Measurements from ENCODE around the gene TBC1D22A.

The TBC1D22A gene

DNA sequence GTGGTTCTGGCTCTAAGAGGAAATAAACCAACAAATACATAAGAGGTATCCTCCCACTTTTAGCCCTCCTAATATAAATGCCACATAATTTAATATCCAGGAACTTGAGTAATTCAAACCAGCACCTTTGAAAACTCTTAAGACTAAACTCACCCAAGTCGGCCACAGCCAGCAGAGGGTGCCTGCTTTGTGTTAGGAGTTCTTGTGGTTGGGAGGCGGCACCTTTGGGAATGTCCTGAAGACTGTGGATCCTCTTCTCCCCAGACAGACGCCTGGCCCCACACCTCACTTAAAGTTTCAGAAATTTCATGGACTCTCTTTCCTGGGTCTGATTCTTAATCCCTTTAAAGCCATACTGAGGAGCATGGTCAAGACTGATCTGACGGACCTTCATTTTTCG lies 169.0 kb downstream of the TBC1D22A start:
- DNase-seq (ENCODE audit: low read depth, low spot score) = no peak

DNA sequence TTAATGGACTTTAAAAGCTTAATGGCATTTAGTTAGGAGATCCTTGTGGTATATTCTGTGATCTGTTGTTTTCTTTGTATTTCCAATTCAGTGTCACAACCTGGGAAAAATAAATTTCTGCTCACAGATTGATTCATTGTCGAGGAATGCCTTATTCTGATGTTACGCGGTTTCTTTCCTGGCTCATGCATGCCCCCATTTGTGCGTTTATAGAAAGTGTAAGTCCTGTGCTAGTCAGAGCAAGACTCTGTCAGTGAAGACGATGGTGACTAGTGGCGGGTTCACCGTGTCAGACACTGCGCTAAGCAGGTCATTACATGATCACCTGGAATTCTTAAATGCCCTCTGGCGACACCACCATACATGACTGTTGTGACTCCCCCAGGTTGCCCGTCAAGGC lies 169.4 kb downstream of the TBC1D22A start:
- no peak for DNase-seq (ENCODE audit: low read depth, low spot score)

DNA sequence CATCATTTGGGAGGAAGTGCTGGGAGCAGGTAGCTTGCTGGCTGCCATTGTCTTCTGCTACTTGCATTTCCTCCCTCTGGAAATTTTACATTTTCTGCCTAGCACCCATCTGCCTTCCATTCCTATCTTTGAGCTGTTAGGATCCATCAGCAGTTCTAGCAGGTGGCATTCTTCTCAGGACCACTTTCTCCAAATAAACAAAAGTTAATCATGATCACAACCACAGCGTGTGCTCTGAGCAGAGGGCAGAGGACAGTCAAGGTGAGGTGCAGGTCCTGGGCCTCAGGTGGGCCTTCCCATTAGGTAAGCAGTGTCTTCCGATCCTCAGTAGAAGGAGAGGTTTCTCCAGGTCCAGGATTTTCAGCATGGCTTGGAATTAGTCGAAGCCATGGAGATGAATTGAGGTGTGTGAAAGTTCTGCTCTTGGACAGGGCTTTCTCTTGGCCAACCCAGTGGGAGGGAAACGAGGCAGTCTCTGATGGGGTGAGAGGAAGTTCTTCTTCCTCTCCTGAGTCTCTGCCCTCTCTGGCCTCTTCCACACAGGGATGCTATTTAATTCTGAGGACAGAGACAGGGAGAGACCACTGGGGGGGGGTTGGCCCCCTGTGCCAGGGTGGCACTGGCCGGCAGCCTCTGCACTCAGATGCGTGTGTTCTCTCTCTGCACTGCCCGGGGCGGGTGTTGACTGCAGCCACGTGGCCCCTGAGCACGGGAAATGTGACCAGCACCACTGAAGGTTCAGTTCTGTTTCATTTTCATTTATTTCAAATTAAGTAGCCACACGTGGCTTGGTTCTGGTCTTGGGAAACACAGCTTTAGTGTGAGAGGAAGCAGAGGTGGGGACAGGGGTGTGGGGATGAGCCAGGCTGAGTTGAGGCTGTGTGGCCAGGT lies 170.8 kb downstream of the TBC1D22A start:
- DNase-seq (ENCODE audit: low read depth, low spot score) = no peak

DNA sequence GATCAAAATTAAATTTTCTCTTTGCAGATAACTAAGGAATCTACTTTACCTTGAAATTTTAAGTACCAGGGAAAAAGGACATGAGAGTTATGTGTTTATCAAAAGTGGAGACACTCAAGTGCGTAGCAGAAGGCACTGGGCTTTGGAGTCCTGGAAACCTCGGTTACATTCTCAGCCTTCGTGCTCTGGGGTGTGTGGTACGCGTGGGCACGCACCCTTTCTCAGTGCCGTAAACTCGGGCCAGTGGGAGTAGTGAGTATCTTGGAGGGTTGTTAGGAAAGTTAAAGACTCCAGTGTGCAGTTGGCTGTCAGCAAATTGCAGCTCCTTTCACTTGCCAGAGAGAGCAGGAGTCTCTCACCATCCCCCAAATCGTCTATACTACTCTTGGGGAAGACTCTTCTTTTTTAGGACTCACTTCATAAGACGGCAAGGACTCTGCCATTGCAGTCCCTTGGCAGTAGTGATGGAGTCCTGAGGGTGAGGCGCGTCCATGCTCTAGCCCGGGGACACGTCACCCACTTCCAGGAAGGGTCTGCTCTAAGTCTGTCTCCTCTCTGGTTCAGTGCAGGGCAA lies 171.8 kb downstream of the TBC1D22A start:
- no peak for DNase-seq (ENCODE audit: low read depth, low spot score)

DNA sequence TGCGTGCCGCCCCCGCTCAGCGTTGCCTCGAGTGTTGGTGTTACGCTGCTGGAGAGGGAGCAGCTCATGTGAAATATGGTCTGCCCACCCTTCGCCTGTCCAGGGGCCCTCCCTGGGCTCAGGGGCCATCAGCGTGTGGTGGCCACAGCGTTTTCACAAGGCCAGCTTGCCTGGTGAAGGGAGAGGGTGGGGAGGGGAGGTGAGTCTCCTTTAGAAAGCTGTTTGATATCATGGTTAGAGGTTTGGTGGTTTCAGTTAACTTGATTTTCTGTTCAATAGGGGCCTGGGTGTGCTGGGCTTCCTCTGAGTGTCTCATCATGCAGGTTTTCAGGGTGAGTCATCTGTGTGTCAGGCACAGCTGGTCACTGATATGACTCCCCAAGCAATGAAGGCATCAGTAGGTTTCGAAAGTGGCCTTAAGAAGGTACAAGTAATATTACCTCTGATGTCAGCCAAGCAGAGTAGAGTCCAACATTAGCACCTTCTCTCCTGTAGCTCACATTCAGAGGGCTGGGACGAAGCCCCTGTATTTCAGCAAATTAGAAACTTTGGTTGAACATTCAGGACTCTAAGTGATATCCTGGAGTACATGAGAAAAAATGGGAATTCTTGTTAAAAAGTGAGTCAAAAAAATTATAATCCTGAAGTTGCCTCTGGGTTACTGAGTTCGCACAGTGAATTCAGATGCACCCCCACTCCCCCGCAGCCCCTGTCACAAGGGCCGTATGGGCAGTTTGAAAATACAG lies 172.5 kb downstream of the TBC1D22A start:
- DNase-seq (ENCODE audit: low read depth, low spot score) = no peak

DNA sequence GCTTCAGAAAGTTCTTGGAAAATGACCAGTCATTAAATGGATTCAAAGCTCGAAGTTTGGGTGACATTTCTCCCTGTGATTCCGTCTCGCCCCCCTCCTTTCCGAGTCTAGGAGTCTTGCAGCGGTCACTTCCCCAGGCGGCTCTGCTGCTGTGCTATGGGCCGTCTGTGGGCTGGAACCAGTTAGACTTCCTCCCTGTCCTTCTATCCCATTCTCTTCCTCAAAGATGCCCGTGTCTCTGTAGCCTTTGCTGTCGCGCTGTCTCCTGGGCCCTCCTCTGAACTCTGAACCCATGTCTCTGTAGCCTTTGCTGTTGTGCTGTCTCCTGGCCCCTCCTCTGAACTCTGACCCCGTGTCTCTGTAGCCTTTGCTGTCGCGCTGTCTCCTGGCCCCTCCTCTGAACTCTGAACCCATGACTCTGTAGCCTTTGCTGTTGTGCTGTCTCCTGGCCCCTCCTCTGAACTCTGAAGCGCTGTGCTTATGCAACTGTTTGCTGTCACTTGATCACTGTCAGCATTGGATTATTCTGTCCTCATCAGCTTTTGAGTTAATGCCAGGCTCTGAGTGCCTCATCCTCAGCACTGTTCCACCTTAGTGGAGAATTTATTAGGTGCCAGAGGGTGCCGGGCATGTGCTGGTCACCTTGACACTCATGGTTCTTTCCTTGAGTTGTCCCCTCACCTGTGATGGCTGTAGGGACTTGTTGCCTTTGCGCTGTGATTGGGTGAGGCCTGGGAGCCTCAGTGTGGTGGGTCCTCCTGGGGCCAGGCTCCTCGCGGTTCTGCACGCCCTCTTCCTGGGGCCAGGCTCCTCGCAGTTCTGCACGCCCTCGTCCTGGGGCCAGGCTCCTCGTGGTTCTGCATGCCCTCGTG lies 173.3 kb downstream of the TBC1D22A start:
- no peak for DNase-seq (ENCODE audit: low read depth, low spot score)

DNA sequence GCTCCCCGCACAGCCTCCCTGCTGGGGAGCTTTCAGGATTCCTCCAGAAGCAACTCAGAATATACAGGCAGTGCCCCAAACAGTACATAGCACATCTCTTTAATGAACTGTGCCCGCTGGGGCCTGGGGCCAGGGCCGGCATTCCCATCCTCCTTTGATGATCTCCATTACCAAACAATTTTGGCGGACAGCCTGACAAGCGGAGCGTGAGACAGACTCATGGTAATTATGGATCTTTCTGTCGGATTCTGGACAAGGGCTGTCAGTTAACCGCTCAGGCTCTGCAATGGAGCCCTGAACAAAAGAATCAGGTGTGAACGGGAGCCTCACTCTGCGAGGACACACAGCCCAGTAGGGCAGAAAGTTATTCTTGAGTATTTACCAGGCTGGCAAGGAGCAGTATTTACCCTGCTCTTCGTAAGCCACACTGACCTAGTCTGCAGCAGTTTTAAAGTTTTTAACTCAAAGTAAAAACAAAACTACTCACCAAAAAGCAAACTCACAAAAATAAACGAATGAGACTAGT lies 174.0 kb downstream of the TBC1D22A start:
- no peak for DNase-seq (ENCODE audit: low read depth, low spot score)

DNA sequence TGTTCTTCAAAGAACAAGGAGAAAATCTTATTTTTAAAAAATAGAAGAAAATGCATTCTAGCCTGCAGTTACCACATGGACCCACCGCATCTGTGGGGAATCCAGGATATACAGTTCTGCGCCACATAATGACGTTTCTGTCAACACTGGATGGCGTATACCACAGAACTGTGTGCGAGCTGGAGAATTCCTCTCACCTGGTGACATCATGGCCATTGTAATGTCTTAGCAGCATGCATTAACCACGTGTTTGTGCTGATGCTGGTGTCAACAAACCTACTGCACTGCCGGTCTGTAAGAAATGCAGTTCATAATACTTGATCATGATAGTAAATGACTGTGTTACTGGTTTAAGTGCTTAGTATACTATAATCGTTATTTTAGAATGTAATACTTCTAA lies 174.7 kb downstream of the TBC1D22A start:
- DNase-seq (ENCODE audit: low read depth, low spot score) = no peak

DNA sequence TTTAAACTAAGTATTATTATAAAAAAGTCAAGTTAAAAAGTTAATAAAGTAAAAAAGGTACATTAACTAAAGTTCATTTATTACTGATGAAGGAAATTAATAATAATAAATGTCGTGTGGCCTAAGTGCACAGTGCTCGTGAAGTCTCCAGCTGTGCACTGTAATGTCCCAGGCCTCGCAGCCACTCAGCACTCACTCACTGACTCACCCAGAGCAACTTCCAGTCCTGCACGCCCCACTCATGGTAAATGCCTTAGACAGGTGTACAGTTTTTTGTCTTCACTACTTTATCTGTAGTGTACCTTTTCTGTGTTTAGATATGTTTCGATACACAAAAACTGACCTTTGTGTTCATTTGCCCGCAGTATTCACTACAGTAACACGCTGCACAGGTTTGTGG lies 175.5 kb downstream of the TBC1D22A start:
- DNase-seq (ENCODE audit: low read depth, low spot score) = no peak

DNA sequence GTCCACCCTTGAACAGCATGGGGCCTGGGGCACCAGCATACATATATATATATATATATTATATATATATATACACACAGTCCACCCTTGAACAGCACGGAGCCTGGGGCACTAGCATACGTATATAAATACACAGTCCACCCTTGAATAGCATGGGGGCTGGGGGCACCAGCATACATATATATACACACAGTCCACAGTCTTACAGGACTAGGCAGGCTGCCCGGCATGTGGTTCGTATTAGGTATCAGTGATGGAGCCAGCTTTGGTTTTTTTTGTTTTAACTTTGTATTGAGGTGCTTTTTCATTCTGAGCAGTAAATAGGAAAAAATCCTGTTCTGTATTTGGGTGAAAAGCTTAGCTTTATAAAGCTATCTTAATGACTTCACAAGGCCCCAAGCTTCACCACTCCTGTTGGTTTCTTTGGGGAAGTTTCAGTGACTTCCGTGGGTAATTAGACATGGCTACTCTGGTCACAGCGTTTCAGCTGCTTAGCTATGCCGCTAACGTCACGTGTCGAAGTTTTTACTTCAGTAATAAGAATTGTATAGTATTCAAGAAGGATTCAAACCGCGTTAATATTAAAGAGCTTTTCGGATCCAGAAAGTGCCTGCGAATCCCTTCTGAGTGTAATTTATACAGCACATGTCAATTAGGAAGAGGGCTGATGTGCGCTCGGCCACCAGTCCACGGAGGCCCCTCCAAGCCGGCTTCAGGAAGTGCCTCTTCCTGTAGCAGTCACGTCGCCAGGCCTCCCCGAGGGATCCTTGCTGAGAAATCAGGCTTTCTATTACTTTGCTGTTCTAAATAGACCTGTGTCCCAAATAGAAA lies 179.7 kb downstream of the TBC1D22A start:
- DNase-seq (ENCODE audit: low read depth, low spot score) = no peak

DNA sequence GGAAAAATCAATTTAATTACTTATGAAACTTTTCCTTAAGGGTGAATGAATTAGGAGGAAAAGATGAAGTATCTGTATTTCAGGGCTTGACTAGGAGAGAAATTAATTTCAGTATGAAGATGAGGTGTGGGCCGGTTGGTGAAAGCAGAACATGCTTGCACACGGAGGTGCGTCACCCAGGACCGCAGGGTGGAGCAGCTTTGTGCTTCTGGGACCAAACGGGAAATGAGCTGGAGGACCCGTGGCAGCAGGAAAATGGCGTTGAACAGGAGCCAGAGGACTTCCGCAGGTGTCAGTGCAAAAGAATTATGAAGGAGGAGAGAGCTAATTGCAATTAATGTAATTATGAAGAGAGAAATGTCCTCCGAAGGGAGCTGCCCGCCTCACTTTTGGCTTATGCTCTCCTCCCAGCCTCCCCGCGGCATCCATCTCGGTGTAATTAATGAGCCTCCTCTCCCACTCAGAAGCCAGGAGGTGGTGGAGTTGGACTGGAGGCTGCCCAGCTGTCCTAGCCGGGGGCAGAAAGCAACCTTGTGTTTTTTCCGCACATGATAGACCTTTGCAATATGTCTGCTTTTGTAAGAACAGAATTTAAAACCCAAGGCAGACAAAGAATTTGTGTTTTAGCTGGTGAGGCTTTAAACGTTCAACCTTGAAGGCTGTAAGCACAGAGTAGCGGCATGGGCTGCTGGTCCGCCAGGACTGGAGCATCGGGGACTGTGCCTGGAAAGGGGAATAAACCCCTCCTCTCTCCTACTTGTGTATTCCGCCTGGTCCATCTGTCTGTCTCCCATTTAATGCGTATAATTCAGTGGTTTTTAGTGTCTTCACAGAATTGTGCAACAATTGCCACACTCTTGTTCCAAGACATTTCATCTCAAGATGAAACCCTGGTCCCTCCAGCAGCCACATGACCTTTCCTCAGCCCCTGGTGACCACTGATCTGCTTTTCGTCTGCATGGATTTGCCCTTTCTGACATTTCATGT lies 180.6 kb downstream of the TBC1D22A start:
- DNase-seq (ENCODE audit: low read depth, low spot score) = no peak

DNA sequence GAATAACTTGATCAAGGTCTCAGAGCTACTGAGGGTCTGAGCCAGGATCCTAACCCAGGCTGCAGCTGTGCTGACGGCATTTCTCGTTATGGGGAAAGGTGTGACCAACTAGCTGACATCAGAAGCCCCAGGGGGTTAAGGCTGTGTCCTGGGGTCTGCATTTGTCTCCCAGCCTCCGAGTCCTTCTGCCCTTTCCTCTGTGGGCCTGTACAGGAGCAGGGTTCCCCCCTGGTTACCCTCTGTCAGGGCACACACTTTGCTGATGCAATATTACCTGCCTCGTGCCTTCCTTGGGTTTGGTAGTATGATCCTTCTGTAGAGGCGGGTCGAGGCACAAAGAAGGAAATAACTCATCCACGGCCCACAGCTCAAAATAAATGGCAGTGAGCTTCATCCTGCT lies 183.0 kb downstream of the TBC1D22A start:
- no peak for DNase-seq (ENCODE audit: low read depth, low spot score)

DNA sequence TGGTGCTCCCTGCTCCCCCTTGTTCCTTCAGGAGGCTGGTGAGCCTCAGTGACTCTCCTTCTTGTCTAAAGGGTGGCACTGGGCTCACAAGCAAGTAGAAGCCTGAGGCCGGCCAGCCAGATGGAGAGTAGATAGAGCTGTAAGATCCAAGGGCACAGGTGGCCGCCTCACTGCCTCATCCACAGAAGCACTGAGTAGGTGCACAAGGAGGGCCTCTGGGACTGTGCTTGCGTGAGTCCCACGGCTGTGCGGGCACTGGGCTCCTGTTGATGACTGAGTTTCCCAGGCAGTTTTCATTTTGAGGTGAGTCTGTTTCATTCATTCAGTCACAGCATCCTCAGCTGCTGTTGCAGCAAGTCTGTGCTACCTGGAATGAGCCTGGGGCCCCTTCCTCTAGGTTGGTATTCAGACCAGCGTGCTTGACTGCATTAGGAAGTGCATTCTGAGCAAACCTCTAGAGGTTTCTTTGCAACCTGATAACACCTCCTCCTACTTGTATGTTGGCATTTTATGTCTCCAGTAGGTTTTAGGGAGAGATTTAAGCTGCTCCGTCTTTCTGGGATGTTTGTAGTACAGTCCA lies 184.0 kb downstream of the TBC1D22A start:
- DNase-seq (ENCODE audit: low read depth, low spot score) = no peak

DNA sequence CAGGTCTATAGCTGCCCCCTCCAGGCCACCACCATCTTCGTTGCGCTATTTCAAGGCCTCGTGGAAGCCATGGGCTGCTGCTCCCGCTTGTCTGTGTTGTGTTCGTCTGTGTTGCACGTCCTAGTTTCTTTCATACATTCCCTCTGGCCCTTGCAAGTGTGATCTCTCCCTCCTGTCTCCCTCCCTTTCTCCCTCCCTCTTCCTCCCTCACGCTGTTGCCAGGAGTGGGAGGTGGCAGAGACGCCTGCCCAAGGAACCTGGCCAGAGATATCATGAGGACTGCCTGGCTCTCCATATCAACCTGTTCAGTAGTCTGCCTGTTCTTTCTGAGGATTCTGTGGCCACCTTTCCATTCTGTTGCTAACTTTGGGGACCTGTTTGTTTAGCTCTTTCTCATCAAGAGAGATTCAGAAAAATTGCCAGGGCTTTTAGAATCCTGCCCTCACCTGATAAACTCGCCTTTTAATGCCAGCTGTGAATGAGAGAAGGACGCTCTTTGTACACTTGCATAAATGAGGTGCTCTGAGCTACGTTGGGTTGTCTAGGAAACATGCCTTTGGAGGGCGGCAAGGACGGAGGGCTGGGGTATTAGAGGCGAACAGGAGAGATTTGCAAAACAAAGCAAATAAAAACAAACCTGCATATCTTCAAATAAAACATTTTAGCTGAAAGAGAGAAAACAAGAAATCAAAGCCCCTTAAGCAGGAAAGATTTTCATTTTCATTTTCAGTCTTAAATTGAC lies 185.2 kb downstream of the TBC1D22A start:
- DNase-seq (ENCODE audit: low read depth, low spot score) = no peak

DNA sequence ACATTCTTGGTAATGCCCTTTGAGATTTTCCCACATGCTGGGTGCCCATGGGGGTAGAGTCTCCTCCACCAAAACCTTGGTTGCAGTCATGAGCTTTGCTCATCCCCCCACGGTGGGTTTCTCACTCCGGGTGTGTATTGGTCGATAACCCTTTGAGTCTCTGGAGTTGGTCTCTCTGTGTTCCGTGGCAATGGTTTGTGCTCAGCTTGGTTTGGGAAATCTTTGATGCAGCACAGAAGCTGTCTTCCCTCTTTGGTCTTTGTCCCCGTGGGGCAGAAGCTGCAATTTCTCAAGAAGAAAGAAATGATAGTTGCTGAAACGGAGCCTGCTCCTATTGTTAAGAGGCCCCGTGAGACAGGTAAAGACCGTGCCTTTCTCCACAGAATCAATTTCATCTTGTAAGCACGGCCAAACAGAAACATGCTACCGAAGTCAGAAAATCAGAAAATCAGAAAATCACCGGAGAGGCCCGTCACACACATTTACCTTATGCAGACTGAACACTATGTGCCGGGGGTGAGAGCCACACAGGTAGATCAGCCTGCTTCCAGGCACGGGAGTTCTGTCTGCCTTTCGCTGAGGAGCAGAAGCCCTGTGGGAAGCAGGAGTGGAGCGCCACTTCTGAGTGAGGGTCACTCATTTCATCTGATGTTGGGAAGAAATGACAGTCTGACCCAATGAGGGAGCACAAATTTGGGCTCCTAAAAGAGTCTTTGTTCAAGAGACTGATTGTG lies 186.1 kb downstream of the TBC1D22A start:
- no peak for DNase-seq (ENCODE audit: low read depth, low spot score)

DNA sequence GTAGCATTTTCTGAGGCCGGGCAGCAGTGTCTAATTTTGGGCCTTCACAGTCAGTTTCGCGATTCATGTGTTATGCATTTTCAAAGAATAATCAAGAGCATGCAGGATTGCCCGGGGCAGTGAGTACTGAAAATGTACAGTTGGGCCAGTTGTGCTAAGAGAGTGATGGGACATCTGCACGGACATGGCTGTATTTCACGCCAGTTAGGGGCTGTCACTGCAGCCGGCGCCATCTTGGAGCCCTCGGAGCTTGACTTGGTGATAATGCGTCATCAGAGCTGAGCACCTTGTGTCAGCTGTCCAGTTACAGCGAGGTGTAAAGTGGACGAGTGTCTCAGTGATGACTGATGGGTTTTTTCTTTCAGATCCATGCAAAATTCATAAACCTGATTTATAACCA lies 188.9 kb downstream of the TBC1D22A start:
- no peak for DNase-seq (ENCODE audit: low read depth, low spot score)

DNA sequence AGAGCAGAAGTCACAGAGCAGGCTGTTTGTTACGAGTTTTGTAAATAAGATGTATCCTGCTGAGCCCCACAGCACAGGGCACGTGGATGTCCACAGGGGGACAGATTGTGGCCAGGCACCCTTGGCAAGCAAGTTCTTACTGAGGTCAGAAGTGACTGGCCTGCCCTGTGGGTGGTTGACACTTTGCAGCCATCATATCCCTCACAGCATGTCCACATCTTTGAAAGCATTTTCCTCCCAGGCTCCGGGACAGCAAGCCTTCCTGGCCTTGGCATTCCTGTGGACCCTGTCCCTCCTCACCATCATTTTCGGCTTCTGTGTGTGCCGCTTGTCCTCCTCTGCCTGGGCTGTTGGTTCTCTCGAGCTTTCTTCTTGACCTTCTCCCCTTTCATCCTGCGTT lies 189.5 kb downstream of the TBC1D22A start:
- no peak for DNase-seq (ENCODE audit: low read depth, low spot score)
